Uterus (tissue), 4 donors: ENCODE measurements around the gene KCNS3. TPM values are rescaled to one million over a fixed set of nuclear protein-coding genes. Genes with fewer than 3 reads are reported as not detected.
"Not testable (repeated sequence)": the region's sequence is repeated elsewhere in the genome, so short reads cannot be mapped to it uniquely, and the experiment has no call there.

Experiments used
- DNase-seq, 2 donors: peaks; one replicate each; pipeline ENCODE4 v3.0.0-alpha.2; 2019 to 2020
- H3K27ac ChIP-seq, 2 donors: fragments of 200-600 bp; sonication (generic); 1 replicate in 1 of 2; 2 replicates in 1 of 2; pipeline ENCODE4 v1.5.1; 2016 to 2018
- H3K27me3 ChIP-seq, 2 donors: fragments of 200-600 bp; sonication (generic); one replicate each; pipeline ENCODE4 v1.5.1; 2018 to 2019; ENCODE audit warnings: control low read depth in 1 of 2
- H3K36me3 ChIP-seq, 2 donors: fragments of 200-600 bp; sonication (generic); one replicate each; pipeline ENCODE4 v1.5.1; 2019; ENCODE audit warnings: control low read depth in 1 of 2
- H3K4me1 ChIP-seq, 2 donors: fragments of 200-600 bp; sonication (generic); one replicate each; pipeline ENCODE4 v1.5.1; 2018 to 2019; ENCODE audit warnings: control low read depth in 1 of 2
- H3K4me3 ChIP-seq, 2 donors: fragments of 200-600 bp; sonication (generic); 1 replicate in 1 of 2; 2 replicates in 1 of 2; pipeline ENCODE4 v1.5.1; 2018 to 2019; ENCODE audit warnings: mild to moderate bottlenecking in 1 of 2
- H3K9me3 ChIP-seq, 2 donors: fragments of 200-600 bp; sonication (generic); one replicate each; pipeline ENCODE4 v1.5.1; 2019; ENCODE audit warnings: control low read depth in 1 of 2
- POLR2A ChIP-seq, 2 donors: fragments of 450-650 bp; IDR thresholded peaks; one replicate each; pipeline ENCODE4 v1.6.1; 2016; ENCODE audit warnings: antibody characterized with exemption in 2 of 2, mild to moderate bottlenecking in 1 of 2, moderate library complexity in 1 of 2
- intact Hi-C: fragments of 100-400 bp; cut with DNase I; formaldehyde crosslinking; loops from one replicate; pipeline ENCODE4 v1.15.1; 2023; ENCODE audit warnings: low total_unique reads
- total RNA-seq, 4 donors: library from RNA; depleted of rRNA in 3 of 4; stranded (reverse); fragments of >200 nt in 3 of 4; gene quantifications; one replicate each; pipeline versions ENCODE4 v1.1.0 to v1.2.4, GENCODE V29; 2014 to 2023
- TF ChIP-seq, protein P1 (sequence below), 4 experiments: fragments of 200-600 bp in 2 of 4; fragments of 450-650 bp in 2 of 4; sonication (generic) in 2 of 4; IDR thresholded peaks; one replicate each; pipeline ENCODE4 v1.5.1; 2016 to 2019; ENCODE audit warnings: antibody characterized with exemption in 4 of 4, mild to moderate bottlenecking in 2 of 4, moderate library complexity in 1 of 4
- donor health status: DM: yes; HTN: yes; CAD: no.

The KCNS3 gene
- total RNA-seq, 4 donors from 2014 or later, result 4.8 to 67.6 (median 11.6) TPM

DNA sequence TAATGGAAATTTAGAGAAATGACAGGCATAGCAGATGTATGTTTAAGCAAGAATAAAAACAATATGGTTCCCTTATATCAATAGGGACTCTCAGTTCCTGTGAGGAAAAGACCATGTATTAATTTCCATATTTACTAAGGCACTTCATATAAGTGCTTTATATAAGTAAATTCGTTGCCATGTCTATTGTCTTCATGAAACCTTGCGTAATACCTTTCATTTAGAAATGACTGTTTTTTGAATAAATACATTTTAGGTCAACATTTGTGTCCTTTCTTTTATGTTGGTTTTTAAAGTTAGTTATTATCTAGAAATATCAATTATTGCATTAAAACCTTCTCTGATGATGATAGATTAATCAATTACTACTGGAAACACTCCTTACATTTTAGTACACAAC is 83.3 kb downstream of the KCNS3 start:
- Histone ChIP-seq H3K9me3 (no peaks in the 10 kb centered on the region), H3K27me3 (no peaks in the 10 kb centered on the region), H3K4me3 (no peak overlapping the region), H3K4me1 (no peaks in the 10 kb centered on the region), H3K27ac (no peak overlapping the region), H3K36me3 (no peaks in the 10 kb centered on the region)
- TF ChIP-seq POLR2A (IDR thresholded peaks at IDR 0.05), result no peak
- TF ChIP-seq, protein P1, sequence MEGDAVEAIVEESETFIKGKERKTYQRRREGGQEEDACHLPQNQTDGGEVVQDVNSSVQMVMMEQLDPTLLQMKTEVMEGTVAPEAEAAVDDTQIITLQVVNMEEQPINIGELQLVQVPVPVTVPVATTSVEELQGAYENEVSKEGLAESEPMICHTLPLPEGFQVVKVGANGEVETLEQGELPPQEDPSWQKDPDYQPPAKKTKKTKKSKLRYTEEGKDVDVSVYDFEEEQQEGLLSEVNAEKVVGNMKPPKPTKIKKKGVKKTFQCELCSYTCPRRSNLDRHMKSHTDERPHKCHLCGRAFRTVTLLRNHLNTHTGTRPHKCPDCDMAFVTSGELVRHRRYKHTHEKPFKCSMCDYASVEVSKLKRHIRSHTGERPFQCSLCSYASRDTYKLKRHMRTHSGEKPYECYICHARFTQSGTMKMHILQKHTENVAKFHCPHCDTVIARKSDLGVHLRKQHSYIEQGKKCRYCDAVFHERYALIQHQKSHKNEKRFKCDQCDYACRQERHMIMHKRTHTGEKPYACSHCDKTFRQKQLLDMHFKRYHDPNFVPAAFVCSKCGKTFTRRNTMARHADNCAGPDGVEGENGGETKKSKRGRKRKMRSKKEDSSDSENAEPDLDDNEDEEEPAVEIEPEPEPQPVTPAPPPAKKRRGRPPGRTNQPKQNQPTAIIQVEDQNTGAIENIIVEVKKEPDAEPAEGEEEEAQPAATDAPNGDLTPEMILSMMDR (IDR thresholded peaks at IDR 0.05), result no peak
- no peak for DNase-seq
- intact Hi-C loops, result no loop called here

DNA sequence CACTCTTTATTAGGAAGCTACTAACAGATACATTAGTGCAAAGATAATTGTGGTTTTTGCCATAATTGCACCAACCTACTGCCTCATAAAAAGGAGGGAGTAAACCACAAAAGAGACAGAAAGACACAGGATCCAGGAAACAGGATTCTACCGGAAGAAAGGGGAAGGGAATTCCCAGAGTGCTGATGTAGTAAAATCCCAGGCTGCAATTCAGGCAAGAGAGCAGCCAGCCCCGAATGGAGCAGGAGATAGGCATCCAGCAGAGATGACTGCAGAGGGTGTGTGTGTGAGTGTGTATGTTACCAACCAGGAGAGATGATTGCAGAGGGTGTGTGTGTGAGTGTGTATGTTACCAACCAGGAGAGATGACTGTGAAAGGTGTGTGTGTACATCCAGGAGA is 84.4 kb downstream of the KCNS3 start:
- no peak overlapping the region for H3K27ac ChIP-seq
- no peak for DNase-seq
- H3K4me1 ChIP-seq, result no peaks in the 10 kb centered on the region
- no peaks in the 10 kb centered on the region for H3K9me3 ChIP-seq
- H3K4me3 ChIP-seq, result no peak overlapping the region
- intact Hi-C loops, result no loop called here
- H3K36me3 ChIP-seq, result no peaks in the 10 kb centered on the region
- no peaks in the 10 kb centered on the region for H3K27me3 ChIP-seq
- TF ChIP-seq, protein P1 (IDR thresholded peaks at IDR 0.05), result no peak
- no peak for TF ChIP-seq POLR2A (IDR thresholded peaks at IDR 0.05)

DNA sequence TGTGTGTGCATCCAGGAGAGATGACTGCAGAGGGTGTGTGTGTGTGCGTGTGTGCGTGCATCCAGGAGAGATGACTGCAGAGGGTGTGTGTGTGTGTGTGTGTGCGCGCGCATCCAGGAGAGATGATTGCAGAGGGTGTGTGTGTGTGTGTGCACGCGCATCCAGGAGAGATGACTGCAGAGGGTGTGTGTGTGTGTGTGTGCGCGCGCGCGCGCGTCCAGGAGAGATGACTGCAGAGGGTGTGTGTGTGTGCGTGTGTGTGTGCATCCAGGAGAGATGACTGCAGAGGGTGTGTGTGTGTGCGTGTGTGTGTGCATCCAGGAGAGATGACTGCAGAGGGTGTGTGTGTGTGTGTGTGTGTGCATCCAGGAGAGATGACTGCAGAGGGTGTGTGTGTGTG is 85.1 kb downstream of the KCNS3 start:
- H3K9me3 ChIP-seq, DNase-seq, H3K4me3 ChIP-seq, H3K36me3 ChIP-seq, H3K27ac ChIP-seq, H3K27me3 ChIP-seq, intact Hi-C loops, H3K4me1 ChIP-seq: not testable (repeated sequence)

DNA sequence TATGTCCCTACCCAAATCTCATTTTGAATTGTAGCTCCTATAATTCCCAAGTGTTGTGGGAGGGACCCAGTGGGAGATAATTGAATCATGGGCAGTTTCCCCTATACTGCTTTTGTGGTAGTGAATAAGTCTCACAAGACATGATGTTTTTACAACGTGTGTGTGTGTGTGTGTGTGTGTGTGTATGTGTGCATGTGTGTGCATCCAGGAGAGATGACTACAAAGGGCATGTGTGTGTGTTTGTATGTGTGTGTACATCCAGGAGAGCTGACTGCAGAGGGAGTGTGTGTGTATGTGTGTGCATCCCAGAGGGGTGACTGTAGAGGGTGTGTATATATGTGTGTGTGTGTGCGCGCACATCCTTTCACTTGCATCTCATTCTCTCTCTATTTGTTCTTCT is 86.7 kb downstream of the KCNS3 start:
- H3K4me3 ChIP-seq, result no peak overlapping the region
- no peaks in the 10 kb centered on the region for H3K9me3 ChIP-seq
- intact Hi-C loops, result no loop called here
- H3K27ac ChIP-seq, result no peak overlapping the region
- TF ChIP-seq POLR2A (IDR thresholded peaks at IDR 0.05), result no peak
- TF ChIP-seq, protein P1 (IDR thresholded peaks at IDR 0.05), result no peak
- DNase-seq, result no peak
- H3K4me1 ChIP-seq, result no peaks in the 10 kb centered on the region
- no peaks in the 10 kb centered on the region for H3K36me3 ChIP-seq
- H3K27me3 ChIP-seq, result no peaks in the 10 kb centered on the region

DNA sequence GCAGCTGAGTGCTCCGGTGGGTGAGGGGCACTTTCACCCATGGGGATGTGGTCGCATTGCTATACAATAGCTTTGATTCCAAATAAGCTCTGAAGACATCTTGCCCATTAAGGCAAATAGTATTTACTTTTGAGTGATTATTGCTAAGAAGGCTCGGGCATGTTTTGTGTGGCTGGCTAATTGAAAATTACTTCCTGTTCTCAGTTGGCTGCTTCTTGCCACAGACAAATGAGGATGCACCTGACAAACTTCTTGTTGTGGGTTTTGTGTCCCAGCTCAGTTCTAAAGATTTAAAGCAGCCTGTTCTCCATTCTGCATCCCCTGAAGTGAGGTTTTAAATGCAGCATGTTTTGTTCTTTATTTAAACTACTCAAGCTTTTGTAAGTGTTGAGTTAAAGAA is 88.3 kb downstream of the KCNS3 start:
- Histone ChIP-seq H3K4me3 (no peak overlapping the region), H3K27me3 (no peaks in the 10 kb centered on the region), H3K4me1 (no peaks in the 10 kb centered on the region), H3K9me3 (no peaks in the 10 kb centered on the region), H3K27ac (no peak overlapping the region), H3K36me3 (no peaks in the 10 kb centered on the region)
- intact Hi-C loops, result no loop called here
- no peak for TF ChIP-seq POLR2A (IDR thresholded peaks at IDR 0.05)
- TF ChIP-seq, protein P1 (IDR thresholded peaks at IDR 0.05), result no peak
- no peak for DNase-seq

DNA sequence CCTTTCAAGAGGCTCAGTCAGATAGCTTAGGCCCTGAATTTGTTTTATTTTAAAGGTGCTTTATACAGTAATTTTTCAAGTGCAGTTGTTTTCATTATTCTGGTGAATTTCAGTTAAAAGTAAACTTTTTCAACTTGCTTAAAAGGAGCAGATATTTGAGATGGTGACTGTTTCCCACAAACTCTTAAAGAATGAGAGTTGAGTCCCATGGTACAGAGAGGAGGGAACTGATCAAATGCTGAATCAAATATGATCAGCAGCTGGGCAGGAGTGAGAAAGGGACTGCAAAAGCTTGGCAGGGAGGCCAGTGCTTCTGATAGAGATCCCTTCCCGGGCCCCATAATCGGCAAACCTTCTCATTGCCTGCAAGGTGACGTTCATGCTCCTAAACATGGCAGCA is 91.2 kb downstream of the KCNS3 start:
- H3K4me3 ChIP-seq, result no peak overlapping the region
- no peak for DNase-seq
- intact Hi-C loops, result no loop called here
- H3K36me3 ChIP-seq, result no peaks in the 10 kb centered on the region
- H3K27me3 ChIP-seq, result no peaks in the 10 kb centered on the region
- H3K9me3 ChIP-seq, result no peaks in the 10 kb centered on the region
- TF ChIP-seq POLR2A (IDR thresholded peaks at IDR 0.05), result no peak
- TF ChIP-seq, protein P1 (IDR thresholded peaks at IDR 0.05), result no peak
- no peak overlapping the region for H3K27ac ChIP-seq
- no peaks in the 10 kb centered on the region for H3K4me1 ChIP-seq
